ENCODE results near the gene SLK.

SLK gene

GRCh38 chr10:104056619-104057273, 89.8 kb downstream of the SLK start:
- no peak for DNase-seq

GRCh38 chr10:104057717-104058116, 90.8 kb downstream of the SLK start:
- DNase-seq: no peak

GRCh38 chr10:104059364-104059763, 92.4 kb downstream of the SLK start:
- no peak for DNase-seq

- DNase-seq: no peak
Measured at GRCh38 chr10:104061196-104061595, 94.3 kb downstream of the SLK start.

- no peak for DNase-seq
Measured at GRCh38 chr10:104065748-104066147, 98.8 kb downstream of the SLK start.

- DNase-seq: no peak
Measured at GRCh38 chr10:104066945-104067344, 100.0 kb downstream of the SLK start.

GRCh38 chr10:104067525-104067924, 100.6 kb downstream of the SLK start:
- DNase-seq: no peak

- no peak for DNase-seq
Measured at GRCh38 chr10:104069613-104070012, 102.7 kb downstream of the SLK start.

- no peak for DNase-seq
Measured at GRCh38 chr10:104072786-104073185, 105.8 kb downstream of the SLK start.

GRCh38 chr10:104074505-104074904, 107.6 kb downstream of the SLK start:
- DNase-seq: no peak

GRCh38 chr10:104076743-104077160, 109.8 kb downstream of the SLK start:
- DNase-seq: no peak

GRCh38 chr10:104077247-104077646, 110.3 kb downstream of the SLK start:
- no peak for DNase-seq

GRCh38 chr10:104077663-104078151, 110.8 kb downstream of the SLK start:
- DNase-seq: no peak
